ENCODE data around the gene P2RY2.
A peak's percentile ranks its signal among the peaks of the same experiment; 100 is the strongest.

- TF ChIP-seq POLR2A (IDR thresholded peaks at IDR 0.05): no peak
- no peak for TF ChIP-seq CTCF (IDR thresholded peaks at IDR 0.05)
- TF ChIP-seq EP300 (IDR thresholded peaks at IDR 0.05): no peak
- TF ChIP-seq POLR2AphosphoS5 (IDR thresholded peaks at IDR 0.05): peak in 1 of 2 donors; percentile 27
Measured at GRCh38 chr11:73269459-73270015, 51.5 kb downstream of the P2RY2 start.
